Skeletal muscle cell (primary cell): ENCODE measurements around the gene ATG9B.

Experiments used
- DNase-seq: peaks from one replicate; pipeline ENCODE4 v3.0.0-alpha.2; 2010; ENCODE audit warnings: low read depth
- H3K4me3 ChIP-seq: 2 replicates; pipeline ENCODE4 v1.5.1; 2011; ENCODE audit warnings: low read depth, mild to moderate bottlenecking, control low read depth, low read length, moderate library complexity

The ATG9B gene

GRCh38 chr7:150992051-150992640 is 32.1 kb downstream of the ATG9B start:
- DNase-seq = no peak
- no peak overlapping the region for H3K4me3 ChIP-seq

GRCh38 chr7:150990416-150991186 is 33.7 kb downstream of the ATG9B start, which contains the start of gene NOS3:
Gene NOS3 (plus strand): TSS chr7:150991017. CDS start chr7:150993804, 2,787 bp downstream.
- DNase-seq = no peak
- no peak within 1 kb of the TSS for H3K4me3 ChIP-seq

GRCh38 chr7:150989456-150989855 is 34.8 kb downstream of the ATG9B start:
- DNase-seq = no peak
- no peak overlapping the region for H3K4me3 ChIP-seq

- DNase-seq = no peak
Observed at GRCh38 chr7:150988230-150989226, 35.8 kb downstream of the ATG9B start.

GRCh38 chr7:150986556-150986955 is 37.7 kb downstream of the ATG9B start:
- no peak overlapping the region for H3K4me3 ChIP-seq
- DNase-seq = no peak

More at GRCh38 chr7:150988230-150989226, 35.8 kb downstream of the ATG9B start:
- peak overlapping the region; percentile 3 for H3K4me3 ChIP-seq

- DNase-seq = no peak
- no peak overlapping the region for H3K4me3 ChIP-seq
Observed at GRCh38 chr7:150986099-150986512, 38.2 kb downstream of the ATG9B start.

- no peak for DNase-seq
- H3K4me3 ChIP-seq = no peak overlapping the region
Observed at GRCh38 chr7:150983893-150984368, 40.4 kb downstream of the ATG9B start.

- DNase-seq = no peak
Observed at GRCh38 chr7:150982351-150982750, 41.9 kb downstream of the ATG9B start.

GRCh38 chr7:150981644-150982043 is 42.6 kb downstream of the ATG9B start:
- DNase-seq = no peak
- H3K4me3 ChIP-seq = no peak overlapping the region

More at GRCh38 chr7:150982351-150982750, 41.9 kb downstream of the ATG9B start:
- H3K4me3 ChIP-seq = no peak overlapping the region

GRCh38 chr7:150980663-150981062 is 43.6 kb downstream of the ATG9B start:
- no peak overlapping the region for H3K4me3 ChIP-seq
- no peak for DNase-seq

- DNase-seq = no peak
- no peak overlapping the region for H3K4me3 ChIP-seq
Observed at GRCh38 chr7:150979713-150980390, 44.4 kb downstream of the ATG9B start.

- peak within 1 kb of the TSS; percentile 43 for H3K4me3 ChIP-seq
- DNase-seq = no peak
Observed at GRCh38 chr7:150978126-150978789, 46.0 kb downstream of the ATG9B start, which contains the start of gene KCNH2. Gene KCNH2 (minus strand): TSS chr7:150978321. CDS start chr7:150977913, 408 bp downstream.

- H3K4me3 ChIP-seq = peak overlapping the region; percentile 29
- no peak for DNase-seq
Observed at GRCh38 chr7:150977382-150978125, 46.7 kb downstream of the ATG9B start.

GRCh38 chr7:150976529-150977381 is 47.5 kb downstream of the ATG9B start:
- H3K4me3 ChIP-seq = peak overlapping the region; percentile 29
- no peak for DNase-seq

- no peak for DNase-seq
- no peak overlapping the region for H3K4me3 ChIP-seq
Observed at GRCh38 chr7:150975536-150976319, 48.6 kb downstream of the ATG9B start.
